Activated CD8-positive, alpha-beta memory T cell treated with anti-CD3 and anti-CD28 coated beads for 24 hours (primary cell): ENCODE data around the gene CNGB1.
A peak's percentile ranks its signal among the peaks of the same experiment; 100 is the strongest.
"Not testable (repeated sequence)": the region's sequence is repeated elsewhere in the genome, so short reads cannot be mapped to it uniquely, and the experiment has no call there.

Experiments
- DNase-seq: peaks from one replicate; pipeline ENCODE4 v3.0.0-alpha.2; 2020

Gene CNGB1

DNA sequence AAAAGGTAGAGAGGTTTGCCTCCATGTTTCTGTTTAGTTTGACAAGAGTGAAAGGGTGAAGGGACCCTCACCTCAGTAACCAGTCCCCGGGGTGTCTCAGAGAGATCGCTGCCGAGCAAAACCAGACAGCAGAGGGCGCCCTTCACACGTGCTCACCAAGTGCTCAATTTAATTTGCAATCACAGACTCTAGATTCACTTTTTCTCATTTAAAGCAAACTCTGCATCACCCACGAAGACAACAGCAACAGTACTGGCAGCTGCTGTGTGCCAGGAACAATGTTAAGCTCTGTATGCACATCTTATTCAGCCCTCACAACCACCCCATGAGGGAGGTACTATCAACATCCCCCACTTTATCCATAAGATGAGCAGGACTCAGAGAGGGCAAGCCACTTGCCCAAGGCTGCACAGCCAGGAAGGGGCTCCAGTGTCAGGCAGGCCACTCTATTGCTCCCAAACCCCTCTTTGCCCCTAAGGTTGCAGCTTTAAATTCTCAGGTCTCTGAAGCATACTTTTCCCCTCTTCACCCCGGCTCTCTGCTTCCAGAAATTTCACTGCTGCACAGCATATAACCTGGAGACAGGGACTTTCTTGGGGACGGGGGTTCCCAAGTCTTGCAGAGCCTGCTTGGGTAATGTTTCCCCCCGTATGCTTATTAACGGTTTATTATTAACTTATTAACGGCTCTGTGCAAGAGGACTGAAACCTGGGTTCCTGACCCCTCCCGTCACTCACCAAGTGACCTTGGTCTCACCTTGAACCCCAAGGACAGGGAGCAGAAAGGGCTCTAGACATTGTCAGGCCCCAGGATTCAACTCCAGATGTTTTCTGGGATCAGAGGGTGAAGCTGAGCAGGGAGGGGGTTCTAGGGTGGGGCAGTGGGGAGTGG is 70.9 kb downstream of the CNGB1 start:
- peak; percentile 90 for DNase-seq

- DNase-seq, result no peak
Observed at GRCh38 chr16:57898961-57899360, 72.0 kb downstream of the CNGB1 start.

- no peak for DNase-seq
Observed at GRCh38 chr16:57897996-57898395, 72.9 kb downstream of the CNGB1 start.

DNA sequence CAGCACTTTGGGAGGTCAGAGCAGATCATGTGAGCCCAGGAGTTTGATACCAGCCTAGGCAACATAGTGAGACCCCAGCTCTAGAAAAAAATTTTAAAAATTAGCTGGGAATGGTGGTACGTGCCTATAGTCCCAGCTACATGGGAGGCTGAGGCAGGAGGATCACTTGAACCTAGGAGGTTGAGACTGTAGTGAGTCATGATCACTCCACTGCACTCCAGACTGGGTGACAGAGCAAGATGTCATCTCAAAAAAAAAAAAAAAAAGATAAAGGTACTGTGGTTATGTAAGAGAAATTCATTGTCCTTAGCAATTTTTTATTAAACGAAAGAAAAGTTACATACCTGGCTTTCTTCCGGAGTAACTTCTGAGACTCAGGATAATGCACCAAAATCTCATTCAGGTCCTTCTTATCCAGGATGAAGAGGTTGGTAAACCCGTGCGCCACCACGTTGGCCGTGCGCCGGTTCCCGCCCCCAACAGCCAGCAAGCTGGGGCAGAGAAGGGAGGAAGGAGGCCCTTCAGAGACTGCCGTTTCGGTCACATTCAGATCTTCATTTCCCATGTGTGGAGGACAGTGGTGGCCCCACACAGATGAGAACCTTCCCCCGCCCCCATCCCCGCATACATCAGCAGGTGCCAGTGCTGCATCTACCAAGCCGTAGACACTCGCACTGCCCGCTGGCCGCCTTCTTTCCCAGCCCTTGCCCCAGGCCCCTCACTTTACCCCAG is 73.7 kb downstream of the CNGB1 start:
- DNase-seq, result no peak

GRCh38 chr16:57895081-57895547 is 75.8 kb downstream of the CNGB1 start:
- not testable (repeated sequence) for DNase-seq

- no peak for DNase-seq
Observed at GRCh38 chr16:57894390-57895080, 76.4 kb downstream of the CNGB1 start.

DNA sequence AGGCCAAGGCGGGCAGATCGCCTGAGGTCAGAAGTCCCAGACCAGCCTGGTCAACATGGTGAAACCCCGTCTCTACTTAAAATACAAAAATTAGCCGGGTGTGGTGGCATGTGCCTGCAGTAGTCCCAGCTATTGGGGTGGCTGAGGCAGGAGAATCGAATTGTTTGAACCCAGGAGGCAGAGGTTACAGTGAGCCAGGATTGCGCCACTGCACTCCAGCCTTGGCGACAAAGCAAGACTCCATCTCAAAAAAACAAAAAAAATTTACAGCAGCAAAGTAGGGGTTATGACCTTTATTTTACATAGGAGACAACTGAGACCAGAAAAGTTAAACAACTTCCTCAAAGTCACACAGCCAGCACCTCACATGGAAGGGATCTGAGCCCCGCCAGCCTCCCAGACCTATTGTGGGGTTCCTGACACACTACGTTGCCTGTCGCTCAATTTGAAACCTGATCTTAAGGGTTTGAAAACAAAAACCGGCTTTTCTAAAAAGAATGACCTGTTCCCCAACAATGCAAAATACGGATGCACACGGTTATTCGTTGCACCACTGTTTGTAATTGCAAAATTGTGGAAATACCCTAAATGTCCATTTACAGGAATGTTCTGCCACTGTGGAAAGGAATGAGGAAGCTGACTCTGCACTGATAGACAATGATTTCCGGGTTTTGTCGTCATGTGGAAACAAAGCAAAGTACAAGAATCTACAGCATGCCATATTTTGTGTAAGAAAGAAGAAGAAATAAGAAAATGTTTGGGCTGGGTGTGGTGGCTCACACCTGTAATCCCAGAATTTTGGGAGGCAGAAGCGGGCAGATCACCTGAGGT is 77.2 kb downstream of the CNGB1 start:
- no peak for DNase-seq

DNA sequence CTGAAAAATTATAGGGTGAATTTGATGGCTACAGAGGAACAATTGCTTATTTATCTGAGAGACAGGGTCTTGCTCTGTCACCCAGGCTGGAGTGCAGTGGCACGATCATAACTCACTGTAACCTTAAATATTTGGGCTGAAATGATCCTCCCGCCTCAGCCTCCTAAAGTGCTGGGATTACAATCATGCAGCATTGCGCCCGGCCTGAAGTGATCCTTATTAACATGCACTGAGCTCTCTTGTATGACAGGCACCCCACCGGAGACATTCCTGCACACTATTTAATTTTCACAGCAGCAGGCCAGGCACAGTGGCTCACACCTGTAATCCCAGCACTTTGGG is 77.7 kb downstream of the CNGB1 start:
- no peak for DNase-seq

DNA sequence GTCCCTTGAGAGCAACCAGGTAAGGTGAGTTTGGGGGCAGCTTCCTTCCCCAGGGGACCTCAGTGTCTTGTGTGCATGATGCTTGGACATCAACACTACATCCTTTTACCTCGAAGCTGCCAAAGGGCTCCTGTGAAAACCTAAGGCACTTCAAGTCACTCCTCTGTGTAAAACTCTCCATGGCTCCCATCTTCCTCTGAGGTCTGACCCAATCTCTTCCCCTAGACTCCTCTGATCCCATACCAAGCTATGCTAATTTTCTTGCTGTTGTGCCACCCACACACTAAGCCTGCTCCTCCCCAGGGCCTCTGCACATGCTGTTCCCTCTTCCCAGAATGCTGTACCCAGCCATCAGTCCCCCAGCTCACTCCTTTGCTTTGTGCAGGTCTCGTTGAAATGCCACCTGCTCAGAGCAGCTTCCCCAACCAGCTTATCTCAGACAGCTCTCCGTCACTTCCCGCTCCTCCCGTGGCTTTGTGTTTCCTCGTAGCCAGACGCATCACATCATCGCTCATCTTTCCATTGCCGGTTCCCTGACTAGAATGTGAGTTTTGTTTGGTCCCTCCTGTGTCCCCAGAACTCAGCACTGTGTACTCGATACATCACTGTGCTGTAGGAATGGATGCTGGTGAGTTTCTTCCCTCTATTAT is 78.4 kb downstream of the CNGB1 start:
- DNase-seq, result no peak

GRCh38 chr16:57892041-57892440 is 78.9 kb downstream of the CNGB1 start:
- DNase-seq, result no peak

- no peak for DNase-seq
Observed at GRCh38 chr16:57890752-57891111, 80.2 kb downstream of the CNGB1 start.

- no peak for DNase-seq
Observed at GRCh38 chr16:57889960-57890751, 80.8 kb downstream of the CNGB1 start.

- DNase-seq, result no peak
Observed at GRCh38 chr16:57889522-57889921, 81.4 kb downstream of the CNGB1 start.

DNA sequence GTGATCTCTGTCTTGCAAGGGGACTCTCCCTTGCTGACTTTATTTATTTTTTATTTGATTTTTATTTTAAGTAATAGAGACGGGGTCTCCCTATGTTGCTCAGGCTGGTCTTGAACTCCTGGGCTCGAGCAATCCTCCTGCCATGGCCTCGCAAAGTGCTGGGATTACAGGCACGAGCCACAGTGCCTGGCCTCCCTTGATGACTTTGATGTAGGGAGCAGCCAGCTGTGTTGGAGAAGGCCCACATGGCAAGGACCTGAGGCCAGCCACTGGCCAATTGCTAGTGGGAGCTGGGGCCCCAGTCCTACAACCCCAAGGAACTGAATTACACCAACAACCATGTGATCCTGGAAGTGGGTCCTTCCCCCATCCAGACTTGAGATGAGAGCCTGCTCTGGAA is 81.8 kb downstream of the CNGB1 start:
- DNase-seq, result no peak

- no peak for DNase-seq
Observed at GRCh38 chr16:57888128-57888527, 82.8 kb downstream of the CNGB1 start.

DNA sequence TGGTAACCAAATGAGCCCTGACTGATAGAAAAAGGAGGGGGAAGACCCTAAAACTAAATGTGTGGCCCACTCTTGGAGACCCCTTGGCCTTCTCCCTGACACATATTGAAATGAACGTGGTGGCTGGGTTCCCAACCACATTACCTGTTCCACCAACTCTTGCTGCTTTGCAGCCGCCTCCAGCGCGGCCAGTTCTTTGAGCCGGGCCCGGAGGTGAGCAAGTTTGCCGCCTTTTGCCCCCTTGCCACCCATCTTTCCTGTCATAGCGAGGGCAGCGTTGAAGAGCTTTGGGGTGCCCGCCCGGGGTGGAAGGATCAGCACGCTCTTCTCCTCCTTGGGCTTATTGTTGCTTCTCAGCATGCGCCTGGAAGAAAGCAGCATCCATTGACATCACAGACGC is 83.2 kb downstream of the CNGB1 start:
- DNase-seq, result no peak

DNA sequence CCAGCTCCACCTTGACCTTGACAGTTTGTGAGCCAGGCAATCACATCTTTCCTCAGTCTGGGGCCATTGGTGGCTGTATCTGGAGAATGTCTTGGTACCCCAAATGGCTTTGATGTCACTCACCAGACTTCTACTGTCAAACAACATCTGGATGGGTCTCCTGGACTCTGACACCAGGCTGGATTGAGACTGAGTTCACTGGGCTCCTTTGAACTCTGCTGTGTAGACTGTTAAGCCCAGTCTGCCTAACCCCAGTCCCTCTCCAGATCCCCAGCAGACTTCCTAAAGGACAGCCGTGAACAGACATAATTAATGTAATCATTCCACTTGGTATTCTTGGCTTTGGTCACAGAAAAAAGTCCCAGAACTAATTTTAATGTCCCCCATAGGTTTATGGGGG is 84.5 kb downstream of the CNGB1 start:
- no peak for DNase-seq

DNA sequence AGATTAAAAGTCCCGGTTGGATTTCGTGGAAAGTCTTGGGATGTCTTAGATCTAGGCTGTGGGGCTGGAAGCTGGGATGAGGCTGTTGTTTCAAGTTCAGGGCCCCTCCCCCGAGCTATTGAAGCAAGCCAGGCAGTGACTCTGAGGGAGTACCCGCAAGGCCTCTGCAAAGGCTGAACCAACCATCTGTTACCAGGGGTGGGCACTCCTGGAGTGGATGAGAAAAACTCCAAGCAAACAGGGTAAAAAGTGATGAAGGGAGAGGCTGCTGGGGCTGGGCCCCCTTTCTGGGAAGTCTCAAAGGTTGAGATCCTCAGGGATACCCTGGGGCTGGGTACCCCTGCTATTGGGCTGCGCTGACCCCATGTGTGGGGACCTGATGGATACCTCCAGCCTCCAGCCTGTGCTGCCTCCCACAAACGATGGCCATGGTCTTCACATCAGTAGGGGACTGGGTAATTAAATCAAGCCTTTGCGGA is 86.2 kb downstream of the CNGB1 start:
- no peak for DNase-seq

GRCh38 chr16:57883953-57884654 is 86.8 kb downstream of the CNGB1 start:
- no peak for DNase-seq

- no peak for DNase-seq
Observed at GRCh38 chr16:57883480-57883879, 87.4 kb downstream of the CNGB1 start.

DNA sequence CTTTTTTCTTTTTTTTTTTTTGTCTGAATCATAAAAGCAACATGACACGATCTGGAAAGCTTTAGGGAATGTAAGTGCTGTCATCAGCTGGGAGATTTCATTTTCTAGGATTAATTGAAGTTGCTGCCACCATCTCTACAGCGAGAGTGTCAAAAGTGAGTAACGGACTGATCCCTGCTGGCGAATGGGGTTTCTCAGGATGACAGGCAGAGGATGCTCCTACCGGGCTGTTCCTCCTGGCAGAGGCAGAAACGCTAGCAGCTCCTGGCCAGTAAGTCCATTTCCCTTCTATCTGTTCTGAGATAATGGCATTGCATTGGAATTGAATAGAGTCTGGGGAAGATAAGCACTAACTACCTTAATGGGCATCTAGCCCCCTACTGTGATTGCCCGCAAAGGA is 88.1 kb downstream of the CNGB1 start:
- DNase-seq, result no peak
